Loucy (cell line): Measurements from ENCODE around the gene IGF2BP2.

Experiments
- H2AFZ ChIP-seq: fragments of 200-600 bp; sonication (generic); 2 replicates; pipeline ENCODE4 v1.6.0; 2016; ENCODE audit warnings: antibody characterized with exemption, mild to moderate bottlenecking, low read length, moderate library complexity
- H3F3A ChIP-seq: fragments of 200-600 bp; 2 replicates; pipeline ENCODE4 v1.6.0; 2016; ENCODE audit warnings: antibody characterized with exemption, low read depth, mild to moderate bottlenecking
- H3K27me3 ChIP-seq: fragments of 200-600 bp; sonication (generic); 2 replicates; pipeline ENCODE4 v1.6.1; 2014; ENCODE audit warnings: low read length, mild to moderate bottlenecking; ENCODE audit not compliant: insufficient read depth, poor library complexity, severe bottlenecking
- H3K36me3 ChIP-seq: fragments of 200-600 bp; sonication (generic); 2 replicates; pipeline ENCODE4 v1.6.1; 2016; ENCODE audit warnings: low read length; ENCODE audit not compliant: insufficient read depth
- H3K4me1 ChIP-seq: fragments of 200-600 bp; sonication (generic); 2 replicates; pipeline ENCODE4 v1.5.1; 2014; ENCODE audit warnings: low read length, mild to moderate bottlenecking; ENCODE audit not compliant: insufficient read depth, poor library complexity, severe bottlenecking
- H3K4me2 ChIP-seq: fragments of 200-600 bp; sonication (generic); 2 replicates; pipeline ENCODE4 v1.6.0; 2014; ENCODE audit warnings: antibody characterized with exemption, low read length, low read depth, mild to moderate bottlenecking; ENCODE audit not compliant: poor library complexity, severe bottlenecking
- H3K4me3 ChIP-seq: fragments of 200-600 bp; sonication (generic); 2 replicates; pipeline ENCODE4 v1.5.1; 2014; ENCODE audit warnings: low read length, mild to moderate bottlenecking, mixed read lengths; ENCODE audit not compliant: poor library complexity, severe bottlenecking
- H3K79me2 ChIP-seq: fragments of 200-600 bp; sonication (generic); 2 replicates; pipeline ENCODE4 v1.6.1; 2014; ENCODE audit warnings: low read length; ENCODE audit not compliant: insufficient read depth
- H3K9ac ChIP-seq: fragments of 200-600 bp; sonication (generic); 2 replicates; pipeline ENCODE4 v1.6.0; 2014; ENCODE audit warnings: mild to moderate bottlenecking, low read depth, low read length, moderate library complexity; ENCODE audit not compliant: poor library complexity, severe bottlenecking
- H3K9me2 ChIP-seq: fragments of 200-600 bp; sonication (generic); replicated peaks from 2 replicates; pipeline ENCODE4 v1.6.1; 2016; ENCODE audit warnings: low read depth, low read length, mixed read lengths
- H3K9me3 ChIP-seq: fragments of 200-600 bp; sonication (generic); 2 replicates; pipeline ENCODE4 v1.6.1; 2014; ENCODE audit warnings: mild to moderate bottlenecking, antibody characterized with exemption, low read length, low read depth; ENCODE audit not compliant: insufficient read depth
- H4K20me1 ChIP-seq: fragments of 200-600 bp; sonication (generic); 2 replicates; pipeline ENCODE4 v1.6.0; 2014; ENCODE audit warnings: antibody characterized with exemption, low read length, mild to moderate bottlenecking; ENCODE audit not compliant: insufficient read depth, poor library complexity, severe bottlenecking
- CTCF ChIP-seq: fragments of 200-600 bp; sonication (generic); conservative IDR thresholded peaks from 2 replicates; pipeline ENCODE4 v1.5.1; 2014; ENCODE audit warnings: mild to moderate bottlenecking, antibody characterized with exemption, low read length
- EZH2phosphoT487 ChIP-seq: fragments of 200-600 bp; IDR thresholded peaks from 2 replicates; pipeline ENCODE4 v1.6.1; 2018; ENCODE audit warnings: antibody characterized with exemption, mild to moderate bottlenecking, moderate library complexity, borderline replicate concordance

The IGF2BP2 gene

GRCh38 chr3:185864767-185865166 lies 39.9 kb upstream of the IGF2BP2 start:
- Histone ChIP-seq H3K9me3 (no peaks in the 10 kb centered on the region), H3K36me3 (no peaks in the 10 kb centered on the region), H3K9me2 (no peaks in the 10 kb centered on the region), H3K79me2 (no peaks in the 10 kb centered on the region), H3F3A (no peaks in the 10 kb centered on the region), H3K27me3 (no peaks in the 10 kb centered on the region), H2AFZ (no peak overlapping the region), H3K4me3 (no peak overlapping the region), H4K20me1 (no peaks in the 10 kb centered on the region), H3K9ac (no peak overlapping the region), H3K4me1 (no peaks in the 10 kb centered on the region), H3K4me2 (no peak overlapping the region)
- TF ChIP-seq CTCF (no peak), EZH2phosphoT487 (no peak)

GRCh38 chr3:185862920-185863319 lies 38.1 kb upstream of the IGF2BP2 start:
- Histone ChIP-seq H4K20me1 (no peaks in the 10 kb centered on the region), H3K4me2 (no peak overlapping the region), H3K27me3 (no peaks in the 10 kb centered on the region), H2AFZ (no peak overlapping the region), H3K4me1 (no peaks in the 10 kb centered on the region), H3K9ac (no peak overlapping the region), H3K36me3 (no peaks in the 10 kb centered on the region), H3F3A (no peaks in the 10 kb centered on the region), H3K9me2 (no peaks in the 10 kb centered on the region), H3K79me2 (no peaks in the 10 kb centered on the region), H3K9me3 (no peaks in the 10 kb centered on the region), H3K4me3 (no peak overlapping the region)
- TF ChIP-seq CTCF (no peak), EZH2phosphoT487 (no peak)

GRCh38 chr3:185859294-185859972 lies 34.6 kb upstream of the IGF2BP2 start:
- no peaks in the 10 kb centered on the region for H3K36me3 ChIP-seq
- no peak overlapping the region for H3K4me3 ChIP-seq
- no peaks in the 10 kb centered on the region for H3K9me2 ChIP-seq
- H3K9ac ChIP-seq, result no peak overlapping the region
- TF ChIP-seq CTCF (no peak), EZH2phosphoT487 (no peak)
- H4K20me1 ChIP-seq, result no peaks in the 10 kb centered on the region
- no peaks in the 10 kb centered on the region for H3K79me2 ChIP-seq
- no peak overlapping the region for H2AFZ ChIP-seq
- no peak overlapping the region for H3K4me2 ChIP-seq
- no peaks in the 10 kb centered on the region for H3K27me3 ChIP-seq
- H3F3A ChIP-seq, result no peaks in the 10 kb centered on the region
- peaks cover 7% of the 10 kb centered on the region; the same call in 1 of the 2 replicates for H3K9me3 ChIP-seq
- H3K4me1 ChIP-seq, result no peaks in the 10 kb centered on the region
